ENCODE results near the gene ELOVL6.

DNA sequence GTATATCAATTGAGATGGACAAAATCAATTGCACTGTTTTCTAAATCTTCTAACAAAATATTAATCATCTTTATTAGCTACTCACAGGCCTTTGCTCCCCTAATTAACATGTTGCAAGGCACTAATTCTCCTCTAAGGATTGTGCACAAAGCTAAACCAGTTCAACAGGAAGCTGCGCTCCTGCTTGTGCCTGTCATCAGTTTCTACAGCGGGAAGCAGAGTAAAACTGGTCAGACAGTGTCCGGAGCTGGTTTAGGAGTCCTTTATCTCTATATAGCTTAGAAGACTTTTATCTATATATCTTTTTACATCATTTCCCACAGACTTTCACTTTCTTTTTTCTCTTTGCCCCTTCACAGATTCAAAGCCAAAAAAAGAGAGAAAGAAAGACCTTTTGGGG lies 79.1 kb downstream of the ELOVL6 start:
- TF ChIP-seq, protein P1, sequence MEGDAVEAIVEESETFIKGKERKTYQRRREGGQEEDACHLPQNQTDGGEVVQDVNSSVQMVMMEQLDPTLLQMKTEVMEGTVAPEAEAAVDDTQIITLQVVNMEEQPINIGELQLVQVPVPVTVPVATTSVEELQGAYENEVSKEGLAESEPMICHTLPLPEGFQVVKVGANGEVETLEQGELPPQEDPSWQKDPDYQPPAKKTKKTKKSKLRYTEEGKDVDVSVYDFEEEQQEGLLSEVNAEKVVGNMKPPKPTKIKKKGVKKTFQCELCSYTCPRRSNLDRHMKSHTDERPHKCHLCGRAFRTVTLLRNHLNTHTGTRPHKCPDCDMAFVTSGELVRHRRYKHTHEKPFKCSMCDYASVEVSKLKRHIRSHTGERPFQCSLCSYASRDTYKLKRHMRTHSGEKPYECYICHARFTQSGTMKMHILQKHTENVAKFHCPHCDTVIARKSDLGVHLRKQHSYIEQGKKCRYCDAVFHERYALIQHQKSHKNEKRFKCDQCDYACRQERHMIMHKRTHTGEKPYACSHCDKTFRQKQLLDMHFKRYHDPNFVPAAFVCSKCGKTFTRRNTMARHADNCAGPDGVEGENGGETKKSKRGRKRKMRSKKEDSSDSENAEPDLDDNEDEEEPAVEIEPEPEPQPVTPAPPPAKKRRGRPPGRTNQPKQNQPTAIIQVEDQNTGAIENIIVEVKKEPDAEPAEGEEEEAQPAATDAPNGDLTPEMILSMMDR (conservative IDR thresholded peaks at IDR 0.05): no peak
- TF ChIP-seq EZH2 (IDR thresholded peaks at IDR 0.05; ENCODE audit: low read depth): no peak
